Measurements from ENCODE around the gene PTPRG.

PTPRG gene

GRCh38 chr3:61828184-61828874 lies 267.0 kb downstream of the PTPRG start:
- no peaks in the 10 kb centered on the region for H3K36me3 ChIP-seq (ENCODE audit: control insufficient read depth, low read length)
- no peak overlapping the region for H3K4me3 ChIP-seq (ENCODE audit: low read length)
- TF ChIP-seq CTCF (IDR thresholded peaks at IDR 0.05; ENCODE audit: low read depth, low read length, poor library complexity, severe bottlenecking) = no peak
- TF ChIP-seq EZH2phosphoT487 (IDR thresholded peaks at IDR 0.05; ENCODE audit: borderline replicate concordance, low read length) = no peak
- no peaks in the 10 kb centered on the region for H3K79me2 ChIP-seq (ENCODE audit: control insufficient read depth, low read length)
- no peaks in the 10 kb centered on the region for H3K9me3 ChIP-seq (ENCODE audit: control insufficient read depth, insufficient read depth, low read length)
- no peak overlapping the region for H3K27ac ChIP-seq (ENCODE audit: low read depth, low read length)
- H3K4me2 ChIP-seq (ENCODE audit: low read length) = no peak overlapping the region
- no peaks in the 10 kb centered on the region for H3F3A ChIP-seq (ENCODE audit: control insufficient read depth, insufficient read depth)
- H4K20me1 ChIP-seq (ENCODE audit: control insufficient read depth, insufficient read depth, low read depth, low read length) = no peaks in the 10 kb centered on the region
- H3K27me3 ChIP-seq (ENCODE audit: control insufficient read depth, low read length) = no peaks in the 10 kb centered on the region
- no peaks in the 10 kb centered on the region for H3K9me2 ChIP-seq (replicated peaks; ENCODE audit: control insufficient read depth, low read length)
- H3K4me1 ChIP-seq (ENCODE audit: control insufficient read depth, low read length) = no peaks in the 10 kb centered on the region

- H4K20me1 ChIP-seq (ENCODE audit: control insufficient read depth, insufficient read depth, low read depth, low read length) = no peaks in the 10 kb centered on the region
- H3K4me2 ChIP-seq (ENCODE audit: low read length) = no peak overlapping the region
- H3K27ac ChIP-seq (ENCODE audit: low read depth, low read length) = no peak overlapping the region
- H3K9me3 ChIP-seq (ENCODE audit: control insufficient read depth, insufficient read depth, low read length) = no peaks in the 10 kb centered on the region
- no peaks in the 10 kb centered on the region for H3K27me3 ChIP-seq (ENCODE audit: control insufficient read depth, low read length)
- H3K9me2 ChIP-seq (replicated peaks; ENCODE audit: control insufficient read depth, low read length) = no peaks in the 10 kb centered on the region
- no peaks in the 10 kb centered on the region for H3K79me2 ChIP-seq (ENCODE audit: control insufficient read depth, low read length)
- no peak for TF ChIP-seq CTCF (IDR thresholded peaks at IDR 0.05; ENCODE audit: low read depth, low read length, poor library complexity, severe bottlenecking)
- TF ChIP-seq EZH2phosphoT487 (IDR thresholded peaks at IDR 0.05; ENCODE audit: borderline replicate concordance, low read length) = no peak
- no peak overlapping the region for H3K4me3 ChIP-seq (ENCODE audit: low read length)
- no peaks in the 10 kb centered on the region for H3K36me3 ChIP-seq (ENCODE audit: control insufficient read depth, low read length)
- H3K4me1 ChIP-seq (ENCODE audit: control insufficient read depth, low read length) = no peaks in the 10 kb centered on the region
- H3F3A ChIP-seq (ENCODE audit: control insufficient read depth, insufficient read depth) = no peaks in the 10 kb centered on the region
Measured at GRCh38 chr3:61828880-61829721, 267.7 kb downstream of the PTPRG start.

DNA sequence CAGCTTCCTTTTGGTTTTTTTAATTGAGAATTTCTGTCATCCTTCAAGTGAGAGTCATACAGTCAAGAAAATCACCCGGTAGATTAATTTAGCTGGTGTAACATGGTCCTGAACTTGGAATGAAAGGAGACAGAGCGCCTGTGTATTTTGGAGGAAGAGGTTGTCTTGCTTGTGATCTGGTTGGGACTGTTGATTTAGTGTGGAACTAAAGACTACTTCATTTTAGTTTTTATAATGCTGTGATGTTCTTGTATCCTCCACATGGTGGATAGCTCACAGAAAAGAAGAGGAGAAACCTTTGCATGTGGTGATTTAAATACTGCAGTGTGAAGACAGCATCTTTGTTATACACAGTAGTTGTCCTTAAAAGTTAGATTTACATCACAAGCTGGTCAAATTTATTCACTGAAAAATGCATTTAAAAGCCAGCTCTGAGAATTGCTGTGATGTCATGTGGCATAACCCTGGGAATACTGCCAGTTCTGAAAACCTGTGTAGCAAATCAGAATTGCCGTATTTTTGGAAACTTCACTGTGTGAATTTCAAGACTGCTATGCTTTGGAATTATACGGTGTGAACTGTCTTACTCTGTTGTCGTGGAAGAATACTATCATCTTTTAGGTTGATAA lies 268.5 kb downstream of the PTPRG start:
- H3K4me3 ChIP-seq (ENCODE audit: low read length) = no peak overlapping the region
- no peaks in the 10 kb centered on the region for H3K9me3 ChIP-seq (ENCODE audit: control insufficient read depth, insufficient read depth, low read length)
- H3F3A ChIP-seq (ENCODE audit: control insufficient read depth, insufficient read depth) = no peaks in the 10 kb centered on the region
- no peaks in the 10 kb centered on the region for H3K79me2 ChIP-seq (ENCODE audit: control insufficient read depth, low read length)
- no peaks in the 10 kb centered on the region for H4K20me1 ChIP-seq (ENCODE audit: control insufficient read depth, insufficient read depth, low read depth, low read length)
- H3K27me3 ChIP-seq (ENCODE audit: control insufficient read depth, low read length) = no peaks in the 10 kb centered on the region
- no peak overlapping the region for H3K27ac ChIP-seq (ENCODE audit: low read depth, low read length)
- no peaks in the 10 kb centered on the region for H3K4me1 ChIP-seq (ENCODE audit: control insufficient read depth, low read length)
- H3K36me3 ChIP-seq (ENCODE audit: control insufficient read depth, low read length) = no peaks in the 10 kb centered on the region
- no peak for TF ChIP-seq CTCF (IDR thresholded peaks at IDR 0.05; ENCODE audit: low read depth, low read length, poor library complexity, severe bottlenecking)
- no peak for TF ChIP-seq EZH2phosphoT487 (IDR thresholded peaks at IDR 0.05; ENCODE audit: borderline replicate concordance, low read length)
- no peak overlapping the region for H3K4me2 ChIP-seq (ENCODE audit: low read length)
- no peaks in the 10 kb centered on the region for H3K9me2 ChIP-seq (replicated peaks; ENCODE audit: control insufficient read depth, low read length)

Measured in DOHH2 (cell line).